Natural killer cell (primary cell): ENCODE data around the gene MUC5B. TPM values are rescaled to one million over a fixed set of nuclear protein-coding genes. Genes with fewer than 3 reads are reported as not detected.

Experiments used
- ATAC-seq, 3 donors: fragments of 150-1000 bp in 2 of 3; fragments of 200-7000 bp in 1 of 3; cut with Tn5 transposase; 1 replicate in 1 of 3; 2 replicates in 2 of 3; pipeline ENCODE4 v1.10.0; 2021; ENCODE audit warnings: mild to moderate bottlenecking in 2 of 3, moderate library complexity in 2 of 3
- DNase-seq, 2 donors: peaks; one replicate each; pipeline versions ENCODE4 v3.0.0 to v3.0.0-alpha.2; 2013 to 2021; ENCODE audit warnings: mixed read lengths in 1 of 2
- H3K27ac ChIP-seq: one replicate; pipeline ENCODE4 v1.5.1; 2013; ENCODE audit warnings: mild to moderate bottlenecking, low read length
- H3K27me3 ChIP-seq: one replicate; pipeline ENCODE4 v1.6.1; 2013; ENCODE audit warnings: low read length; ENCODE audit not compliant: control insufficient read depth, insufficient read depth
- H3K36me3 ChIP-seq: one replicate; pipeline ENCODE4 v1.6.1; 2013; ENCODE audit warnings: low read length; ENCODE audit not compliant: control insufficient read depth, insufficient read depth
- H3K4me1 ChIP-seq: one replicate; pipeline ENCODE4 v1.6.1; 2013; ENCODE audit warnings: low read length; ENCODE audit not compliant: control insufficient read depth, insufficient read depth
- H3K4me3 ChIP-seq: one replicate; pipeline ENCODE4 v1.5.1; 2013; ENCODE audit warnings: low read length
- H3K9me3 ChIP-seq: one replicate; pipeline ENCODE4 v1.6.1; 2013; ENCODE audit warnings: low read length; ENCODE audit not compliant: control insufficient read depth, insufficient read depth
- H3K27ac Mint-ChIP-seq, 2 donors: one replicate each; pipeline ENCODE4 v1.8.0; 2022; ENCODE audit warnings: mild to moderate bottlenecking in 2 of 2, mixed read lengths in 2 of 2, moderate library complexity in 1 of 2
- H3K27me3 Mint-ChIP-seq, 2 donors: one replicate each; pipeline ENCODE4 v1.8.0; 2022; ENCODE audit warnings: low read depth in 2 of 2, mixed read lengths in 2 of 2
- H3K36me3 Mint-ChIP-seq: one replicate; pipeline ENCODE4 v1.8.0; 2022; ENCODE audit warnings: mixed read lengths
- H3K4me1 Mint-ChIP-seq, 2 donors: one replicate each; pipeline ENCODE4 v1.8.0; 2022; ENCODE audit warnings: mixed read lengths in 2 of 2
- H3K4me3 Mint-ChIP-seq: one replicate; pipeline ENCODE4 v1.8.0; 2022; ENCODE audit warnings: mild to moderate bottlenecking, moderate library complexity, mixed read lengths
- H3K9me3 Mint-ChIP-seq, 2 donors: one replicate each; pipeline ENCODE4 v1.8.0; 2022; ENCODE audit warnings: mixed read lengths in 2 of 2
- WGBS: methylation state at CpG from one replicate; pipeline ENCODE4 v1.1.7; 2013; ENCODE audit warnings: missing lambda C conversion rate; ENCODE audit not compliant: insufficient coverage; 5-methylcytosine and 5-hydroxymethylcytosine counted together
- intact Hi-C: fragments of 100-400 bp; cut with micrococcal nuclease; formaldehyde crosslinking; loops from one replicate; pipeline ENCODE4 v1.14.2; 2022
- total RNA-seq, 4 donors: library from RNA; stranded (reverse); fragments of 120-200 nt in 1 of 4; gene quantifications; one replicate each; pipeline versions ENCODE4 v1.2.3 to v1.2.4, GENCODE V29; 2013 to 2022
- TF ChIP-seq, protein P1 (sequence below): fragments of 200-600 bp; IDR thresholded peaks from one replicate; pipeline ENCODE4 v1.8.0; 2022; ENCODE audit warnings: antibody characterized with exemption

Gene MUC5B
- total RNA-seq, 3 donors from 2014 or later (not counting 1 experiment from before 2014, with no cell fraction given) = not detected

DNA sequence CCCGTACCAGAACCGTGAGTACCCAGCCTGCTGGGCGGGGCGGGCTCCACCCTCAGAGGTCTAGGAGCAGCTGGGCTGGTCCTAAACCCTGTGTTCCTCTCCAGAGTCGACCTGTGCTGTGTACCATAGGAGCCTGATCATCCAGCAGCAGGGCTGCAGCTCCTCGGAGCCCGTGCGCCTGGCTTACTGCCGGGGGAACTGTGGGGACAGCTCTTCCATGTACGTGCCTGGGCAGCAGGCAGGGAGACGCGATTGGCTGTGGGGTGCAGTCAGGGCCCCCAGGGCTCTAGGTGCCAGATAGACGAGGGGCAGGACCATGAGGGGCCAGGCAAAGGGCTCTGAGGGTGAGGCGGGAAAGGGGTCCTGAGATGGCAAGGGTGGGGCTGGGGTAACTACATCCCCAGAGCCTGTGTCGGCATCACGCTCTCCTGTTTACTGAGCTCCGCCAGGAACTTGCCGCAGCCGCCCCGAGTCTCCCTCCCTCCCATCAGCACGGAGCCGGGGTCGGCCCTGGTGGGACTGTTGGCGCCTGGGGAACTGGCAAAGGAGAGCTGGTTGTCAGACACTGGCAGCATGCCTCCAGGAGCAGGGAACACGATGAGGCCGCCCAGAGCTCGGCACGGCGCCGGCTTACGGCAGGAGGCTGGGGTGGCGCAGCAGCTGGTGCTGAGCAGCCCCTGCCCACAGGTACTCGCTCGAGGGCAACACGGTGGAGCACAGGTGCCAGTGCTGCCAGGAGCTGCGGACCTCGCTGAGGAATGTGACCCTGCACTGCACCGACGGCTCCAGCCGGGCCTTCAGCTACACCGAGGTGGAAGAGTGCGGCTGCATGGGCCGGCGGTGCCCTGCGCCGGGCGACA, 22.9 kb upstream of the MUC5B start:
- peaks cover 7% of the 10 kb centered on the region for H3K4me1 ChIP-seq
- DNase-seq = no peak

DNA sequence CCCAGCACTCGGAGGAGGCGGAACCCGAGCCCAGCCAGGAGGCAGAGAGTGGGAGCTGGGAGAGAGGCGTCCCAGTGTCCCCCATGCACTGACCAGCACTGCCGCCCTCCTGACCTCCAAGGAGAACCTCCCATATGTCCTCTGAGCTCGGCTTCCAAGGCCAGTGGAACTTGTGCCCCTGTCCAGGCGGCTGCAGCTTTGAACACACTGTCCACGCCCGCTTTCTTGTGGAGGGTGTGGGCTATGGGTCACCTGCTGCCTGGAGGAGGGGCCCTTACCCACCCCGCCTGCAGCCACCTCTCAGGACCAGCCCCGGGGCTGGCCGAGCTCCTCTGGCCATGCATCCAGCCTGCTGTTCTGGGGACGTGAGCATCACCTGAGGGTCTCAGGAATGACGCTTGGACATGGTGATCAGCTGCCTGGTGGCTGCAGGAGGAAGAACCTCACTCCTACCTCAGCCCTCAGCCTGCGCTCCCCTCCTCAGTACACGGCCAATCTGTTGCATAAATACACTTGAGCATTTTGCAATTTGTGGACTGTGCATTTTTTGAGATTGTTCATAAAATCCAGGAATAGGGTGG, 22.2 kb upstream of the MUC5B start:
- Histone ChIP-seq H3K4me3 (no peak overlapping the region), H3K27me3 (no peaks in the 10 kb centered on the region)
- no peak for ATAC-seq

More for the DNA sequence above, 22.9 kb upstream of the MUC5B start:
- WGBS = 83% methylated on average over 47 of the region's 47 CpGs
- ATAC-seq = no peak
- Mint-ChIP-seq H3K4me3 (no peak overlapping the region), H3K27ac (no peak overlapping the region), H3K36me3 (no peaks in the 10 kb centered on the region), H3K27me3 (no peaks in the 10 kb centered on the region), H3K4me1 (no peaks in the 10 kb centered on the region), H3K9me3 (no peaks in the 10 kb centered on the region)
- Histone ChIP-seq H3K36me3 (no peaks in the 10 kb centered on the region), H3K9me3 (no peaks in the 10 kb centered on the region), H3K4me3 (no peak overlapping the region), H3K27ac (no peak overlapping the region), H3K27me3 (no peaks in the 10 kb centered on the region)
- TF ChIP-seq, protein P1, sequence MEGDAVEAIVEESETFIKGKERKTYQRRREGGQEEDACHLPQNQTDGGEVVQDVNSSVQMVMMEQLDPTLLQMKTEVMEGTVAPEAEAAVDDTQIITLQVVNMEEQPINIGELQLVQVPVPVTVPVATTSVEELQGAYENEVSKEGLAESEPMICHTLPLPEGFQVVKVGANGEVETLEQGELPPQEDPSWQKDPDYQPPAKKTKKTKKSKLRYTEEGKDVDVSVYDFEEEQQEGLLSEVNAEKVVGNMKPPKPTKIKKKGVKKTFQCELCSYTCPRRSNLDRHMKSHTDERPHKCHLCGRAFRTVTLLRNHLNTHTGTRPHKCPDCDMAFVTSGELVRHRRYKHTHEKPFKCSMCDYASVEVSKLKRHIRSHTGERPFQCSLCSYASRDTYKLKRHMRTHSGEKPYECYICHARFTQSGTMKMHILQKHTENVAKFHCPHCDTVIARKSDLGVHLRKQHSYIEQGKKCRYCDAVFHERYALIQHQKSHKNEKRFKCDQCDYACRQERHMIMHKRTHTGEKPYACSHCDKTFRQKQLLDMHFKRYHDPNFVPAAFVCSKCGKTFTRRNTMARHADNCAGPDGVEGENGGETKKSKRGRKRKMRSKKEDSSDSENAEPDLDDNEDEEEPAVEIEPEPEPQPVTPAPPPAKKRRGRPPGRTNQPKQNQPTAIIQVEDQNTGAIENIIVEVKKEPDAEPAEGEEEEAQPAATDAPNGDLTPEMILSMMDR = no peak
- intact Hi-C loops = loop anchor here (5.0 kb wide), 1 partner anchor 372 kb away; the partner anchor contains the start of gene DUSP8

GRCh38 chr11:1201395-1202153, 21.3 kb upstream of the MUC5B start:
- no peaks in the 10 kb centered on the region for H3K9me3 Mint-ChIP-seq

More for the DNA sequence above, 22.2 kb upstream of the MUC5B start:
- no peaks in the 10 kb centered on the region for H3K4me1 Mint-ChIP-seq
- H3K27me3 Mint-ChIP-seq = no peaks in the 10 kb centered on the region
- no peak overlapping the region for H3K27ac Mint-ChIP-seq
- TF ChIP-seq, protein P1 = no peak
- H3K9me3 Mint-ChIP-seq = no peaks in the 10 kb centered on the region
- Histone ChIP-seq H3K27ac (no peak overlapping the region), H3K36me3 (no peaks in the 10 kb centered on the region), H3K4me1 (peaks cover 7% of the 10 kb centered on the region), H3K9me3 (no peaks in the 10 kb centered on the region)
- WGBS = 83% methylated on average over 16 of the region's 16 CpGs
- no peak for DNase-seq
- intact Hi-C loops = loop anchor here (5.0 kb wide), 1 partner anchor 372 kb away; the partner anchor contains the start of gene DUSP8
- no peak overlapping the region for H3K4me3 Mint-ChIP-seq
- H3K36me3 Mint-ChIP-seq = no peaks in the 10 kb centered on the region

More at GRCh38 chr11:1201395-1202153, 21.3 kb upstream of the MUC5B start:
- no peaks in the 10 kb centered on the region for H3K27me3 ChIP-seq
- H3K36me3 ChIP-seq = no peaks in the 10 kb centered on the region
- Mint-ChIP-seq H3K36me3 (no peaks in the 10 kb centered on the region), H3K4me3 (no peak overlapping the region), H3K27me3 (no peaks in the 10 kb centered on the region), H3K27ac (no peak overlapping the region), H3K4me1 (no peaks in the 10 kb centered on the region)
- no peak overlapping the region for H3K4me3 ChIP-seq
- intact Hi-C loops = loop anchor here (5.0 kb wide), 1 partner anchor 371 kb away; the partner anchor contains the start of gene DUSP8
- H3K4me1 ChIP-seq = peaks cover 7% of the 10 kb centered on the region
- no peak for DNase-seq
- WGBS = 95% methylated on average over 4 of the region's 4 CpGs
- TF ChIP-seq, protein P1 = no peak
- no peak for ATAC-seq
- no peak overlapping the region for H3K27ac ChIP-seq
- no peaks in the 10 kb centered on the region for H3K9me3 ChIP-seq
